Measurements from ENCODE around the gene EXD3.
"Not testable (repeated sequence)": the region's sequence is repeated elsewhere in the genome, so short reads cannot be mapped to it uniquely, and the experiment has no call there.

The EXD3 gene

DNA sequence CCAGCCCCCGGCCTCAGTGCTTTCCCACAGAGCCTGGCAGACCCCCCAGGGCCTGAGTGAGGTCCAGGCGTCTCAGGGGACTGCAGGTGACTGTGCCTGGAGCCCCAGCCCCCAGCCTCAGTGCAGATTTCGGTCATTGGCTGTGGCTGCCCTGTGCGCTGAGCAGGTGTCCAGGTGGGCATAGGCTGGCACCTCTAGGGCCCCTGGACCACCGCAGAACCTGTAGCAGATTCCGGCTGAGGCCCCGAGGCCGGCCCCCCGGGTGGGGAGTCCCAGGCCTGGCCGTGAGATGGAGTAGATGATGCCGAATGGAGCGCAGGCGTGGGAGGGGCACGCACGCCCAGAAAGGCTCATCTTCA lies 12.1 kb downstream of the EXD3 start:
- Mint-ChIP-seq H3K4me1 (ENCODE audit: low read depth in 2 of 2) (peaks cover 9 to 12% of the 10 kb centered on the region in 2 donors), H3K27me3 (peaks cover 0 to 5% of the 10 kb centered on the region in 2 donors), H3K27ac (peak overlapping the region in 1 of 2 donors; percentile 67), H3K36me3 (ENCODE audit: insufficient read depth) (no peaks in the 10 kb centered on the region), H3K4me3 (peak overlapping the region in 1 of 2 donors; percentile 53), H3K9me3 (no peaks in the 10 kb centered on the region)
- no peak for DNase-seq
- no peak for ATAC-seq (replicated peaks)

DNA sequence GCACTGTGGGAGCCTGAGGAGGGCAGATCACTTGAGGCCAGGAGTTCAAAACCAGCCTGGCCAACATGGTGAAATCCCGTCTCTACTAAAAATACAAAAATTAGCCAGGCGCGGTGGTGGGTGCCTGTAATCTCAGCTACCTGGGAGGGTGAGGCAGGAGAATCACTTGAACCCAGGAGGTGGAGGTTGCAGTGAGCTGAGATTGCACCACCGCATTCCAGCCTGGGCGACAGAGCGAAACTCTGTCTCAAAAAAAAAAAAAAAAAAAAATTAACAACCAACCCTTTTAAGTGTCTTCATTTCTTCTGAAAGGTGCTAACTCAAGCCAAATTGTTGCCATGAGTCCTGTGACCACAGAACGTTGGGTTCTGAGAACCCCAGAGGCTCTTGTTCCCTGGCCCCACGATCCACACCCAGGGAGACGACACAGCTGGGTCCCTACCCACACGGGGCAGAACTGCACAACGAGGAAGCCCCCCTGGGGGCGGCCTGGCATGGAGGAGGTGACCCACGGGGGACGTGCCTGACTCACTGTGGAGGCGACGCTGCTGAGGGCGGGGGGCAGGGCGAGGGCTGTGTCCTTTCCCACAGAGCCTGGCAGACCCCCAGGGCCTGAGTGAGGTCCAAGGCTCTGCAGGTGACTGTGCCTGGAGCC lies 12.6 kb downstream of the EXD3 start:
- H3K36me3 Mint-ChIP-seq (ENCODE audit: insufficient read depth); DNase-seq; ATAC-seq (replicated peaks); H3K9me3 Mint-ChIP-seq; H3K27me3 Mint-ChIP-seq: not testable (repeated sequence)
- H3K27ac Mint-ChIP-seq, result peak overlapping the region in 1 of 2 donors; percentile 67
- peak overlapping the region; percentile 27 to 59 for H3K4me3 Mint-ChIP-seq
- H3K4me1 Mint-ChIP-seq (ENCODE audit: low read depth in 2 of 2), result peaks cover 9 to 15% of the 10 kb centered on the region in 2 donors

DNA sequence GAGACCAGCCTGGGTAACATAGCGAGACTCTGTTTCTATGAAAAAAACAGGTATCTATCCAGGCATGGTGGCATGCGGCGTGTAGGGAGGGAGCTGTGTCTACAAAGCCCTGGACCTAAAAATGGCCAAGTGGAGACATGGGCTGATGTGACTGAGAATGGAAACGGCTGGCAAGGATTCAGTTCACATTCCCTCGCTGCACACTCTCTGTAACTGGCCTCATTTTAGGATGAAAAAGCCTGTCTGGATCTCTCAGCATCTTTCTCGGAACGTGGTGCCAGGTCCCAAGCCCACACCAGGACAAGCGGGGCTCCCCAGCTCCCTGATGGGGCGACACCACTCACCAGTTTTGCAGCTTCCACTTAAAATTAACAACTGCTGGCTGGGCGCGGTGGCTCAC lies 13.4 kb downstream of the EXD3 start:
- DNase-seq (no peak), ATAC-seq (replicated peaks) (no peak)
- Mint-ChIP-seq H3K27ac (no peak overlapping the region), H3K4me1 (ENCODE audit: low read depth in 2 of 2) (peaks cover 9 to 15% of the 10 kb centered on the region in 2 donors), H3K9me3 (no peaks in the 10 kb centered on the region), H3K36me3 (ENCODE audit: insufficient read depth) (no peaks in the 10 kb centered on the region), H3K4me3 (peak overlapping the region in 1 of 2 donors; percentile 27), H3K27me3 (peaks cover 0 to 9% of the 10 kb centered on the region in 2 donors)

DNA sequence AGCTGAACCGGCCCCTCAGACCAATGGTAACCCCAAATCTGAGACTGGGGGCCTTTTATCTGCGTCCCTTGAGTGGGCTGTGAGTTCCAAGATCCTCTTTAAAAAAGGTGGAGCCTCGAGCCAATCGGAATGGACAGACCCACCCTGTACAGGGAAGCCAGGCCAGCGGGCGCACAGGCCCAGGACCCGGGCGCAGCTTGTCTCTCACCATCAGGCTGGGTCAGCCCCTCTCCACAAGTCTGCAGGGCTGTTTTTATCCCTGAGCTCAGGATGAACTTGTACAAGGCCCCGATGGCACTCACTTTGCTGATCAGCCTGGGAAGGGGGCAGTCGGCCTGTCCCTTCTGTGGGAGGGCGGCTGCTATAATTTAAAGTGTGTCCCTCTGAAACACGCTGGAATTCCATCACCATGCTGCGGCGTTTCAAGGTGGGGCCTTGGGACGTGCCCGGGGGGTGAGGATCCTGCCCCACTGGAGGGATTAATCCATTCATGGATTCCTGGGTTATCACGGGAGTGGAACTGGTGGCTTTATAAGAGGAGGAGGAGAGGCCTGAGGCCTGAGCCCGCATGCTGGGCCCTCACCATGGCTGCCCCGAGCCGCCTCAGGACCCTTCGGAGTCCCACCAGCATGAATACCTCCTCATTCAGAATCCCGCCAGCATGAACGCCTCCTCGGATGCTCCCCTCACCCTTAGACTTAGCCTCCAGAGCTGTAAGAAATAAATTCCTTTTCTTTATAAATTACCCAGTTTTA lies 14.1 kb downstream of the EXD3 start:
- ATAC-seq (replicated peaks) (no peak), DNase-seq (no peak)
- no peaks in the 10 kb centered on the region for H3K9me3 Mint-ChIP-seq
- H3K36me3 Mint-ChIP-seq (ENCODE audit: insufficient read depth), result peaks cover 3% of the 10 kb centered on the region
- H3K27ac Mint-ChIP-seq, result no peak overlapping the region
- H3K4me3 Mint-ChIP-seq, result no peak overlapping the region
- H3K27me3 Mint-ChIP-seq, result peaks cover 0 to 9% of the 10 kb centered on the region in 2 donors
- H3K4me1 Mint-ChIP-seq (ENCODE audit: low read depth in 2 of 2), result peaks cover 4 to 15% of the 10 kb centered on the region in 2 donors

DNA sequence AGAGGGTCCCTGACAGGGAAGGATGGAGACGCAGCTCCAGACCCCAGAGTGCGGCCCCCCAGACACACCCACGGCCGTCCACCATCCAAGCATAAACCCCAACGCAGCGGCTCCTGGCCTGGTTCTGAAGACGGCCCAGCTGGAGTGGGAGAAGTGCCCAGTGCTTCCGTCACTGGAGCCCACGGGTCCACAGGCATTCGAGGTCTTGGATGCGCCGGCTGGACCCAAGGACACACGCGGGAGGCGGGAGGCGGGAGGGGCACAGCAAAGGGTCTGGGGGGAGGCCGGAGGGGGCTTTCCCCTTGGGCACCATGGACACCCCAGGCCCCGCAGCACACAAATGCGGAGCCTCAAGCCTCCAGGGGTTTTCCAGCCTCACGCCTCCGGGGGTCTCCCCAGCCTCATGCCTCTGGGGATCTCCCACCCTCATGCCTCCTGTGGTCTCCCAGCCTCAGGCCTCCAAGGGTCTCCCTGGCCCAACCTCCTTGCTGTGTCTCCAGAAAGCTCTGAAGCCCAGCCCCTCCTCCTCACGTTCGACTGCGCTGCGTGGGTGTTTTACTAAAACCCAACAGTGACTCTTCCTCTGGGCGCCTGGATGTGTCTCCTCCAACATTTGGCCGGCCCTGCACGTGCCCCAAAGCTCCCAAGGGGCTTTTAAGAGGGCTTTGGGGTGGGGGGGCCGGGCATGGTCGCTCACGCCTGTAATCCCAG lies 15.2 kb downstream of the EXD3 start:
- H3K27ac Mint-ChIP-seq, result no peak overlapping the region

DNA sequence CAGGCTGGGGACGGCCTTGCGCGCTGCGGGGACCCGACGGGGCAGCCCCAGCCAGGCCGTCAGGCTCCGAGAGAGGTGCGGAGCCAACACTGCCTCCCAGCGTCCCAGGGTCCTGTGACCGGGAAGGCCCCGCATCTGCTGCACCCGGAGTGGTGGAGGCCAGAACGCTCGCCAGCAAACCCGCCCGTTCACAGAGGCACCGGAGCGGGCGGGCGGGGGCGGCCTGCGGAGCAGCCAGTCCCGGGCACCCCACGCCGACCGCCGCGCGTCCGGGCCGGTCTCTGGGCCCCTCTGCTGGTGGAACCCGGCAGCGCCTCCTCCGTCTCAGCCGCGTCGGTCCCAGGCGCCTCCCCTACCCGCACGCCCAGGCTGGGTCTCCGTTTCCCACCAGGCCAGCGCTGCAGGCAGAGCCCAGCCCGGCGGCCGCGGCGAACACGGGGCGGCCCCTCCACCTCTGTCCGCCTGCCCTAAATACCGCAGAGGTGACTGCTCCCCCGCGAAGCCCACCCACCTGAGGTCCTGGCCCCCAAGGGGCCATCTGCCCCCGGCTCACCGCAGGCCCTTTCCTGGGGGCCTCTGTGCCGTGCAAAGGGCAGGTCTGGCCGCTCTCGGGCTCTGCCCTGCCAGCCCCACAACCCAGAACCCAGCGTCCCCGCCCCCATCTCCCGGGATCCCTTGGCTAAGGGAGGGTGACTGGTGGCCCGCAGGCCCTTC lies 15.9 kb downstream of the EXD3 start:
- peak; percentile 55 to 58 (median 55) for DNase-seq

More for the DNA sequence above, 15.2 kb downstream of the EXD3 start:
- Mint-ChIP-seq H3K4me1 (ENCODE audit: low read depth in 2 of 2) (peaks cover 4 to 9% of the 10 kb centered on the region in 2 donors), H3K27me3 (peaks cover 0 to 9% of the 10 kb centered on the region in 2 donors), H3K4me3 (peak overlapping the region; percentile 6 to 58), H3K36me3 (ENCODE audit: insufficient read depth) (peaks cover 3% of the 10 kb centered on the region), H3K9me3 (no peaks in the 10 kb centered on the region)
- DNase-seq, result no peak
- no peak for ATAC-seq (replicated peaks)

DNA sequence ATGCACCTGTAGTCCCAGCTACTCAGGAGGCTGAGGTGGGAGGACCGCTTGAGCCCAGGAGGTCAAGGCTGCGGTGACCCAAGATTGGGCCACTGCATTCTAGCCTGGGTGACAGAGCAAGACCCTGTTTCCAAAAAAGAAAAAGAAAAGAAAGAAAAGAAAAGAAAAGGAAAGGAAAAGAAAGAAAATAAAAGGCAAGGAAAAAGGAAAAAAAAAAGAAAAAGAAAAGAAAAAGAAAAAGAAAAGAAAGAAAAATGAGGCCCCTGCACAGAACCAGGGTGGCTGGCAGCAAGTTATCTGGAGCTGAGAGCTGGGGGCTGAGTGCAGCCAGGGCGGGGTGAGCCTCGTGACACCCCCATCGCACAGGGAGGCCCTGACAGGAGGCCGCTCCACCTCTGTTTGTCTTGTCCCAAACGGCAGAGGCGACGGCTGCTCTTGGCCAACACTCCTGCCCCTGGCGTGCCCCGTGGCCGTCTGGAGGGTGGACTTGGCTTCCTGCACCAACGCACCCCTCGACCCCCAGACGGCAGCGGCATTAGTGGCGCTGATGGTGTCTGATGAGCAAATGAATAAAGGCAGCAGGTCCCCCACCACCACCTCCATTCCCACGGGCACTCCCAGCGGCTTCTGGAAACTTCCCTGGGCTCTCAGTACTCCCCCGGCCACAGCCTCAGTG lies 16.7 kb downstream of the EXD3 start:
- no peak for DNase-seq
- ATAC-seq (replicated peaks), result no peak
- peak overlapping the region; percentile 68 to 74 for H3K4me3 Mint-ChIP-seq
- peaks cover 3% of the 10 kb centered on the region for H3K36me3 Mint-ChIP-seq (ENCODE audit: insufficient read depth)
- peaks cover 3 to 10% of the 10 kb centered on the region in 2 donors for H3K4me1 Mint-ChIP-seq (ENCODE audit: low read depth in 2 of 2)
- H3K27ac Mint-ChIP-seq, result no peak overlapping the region
- H3K9me3 Mint-ChIP-seq, result no peaks in the 10 kb centered on the region
- peaks cover 0 to 9% of the 10 kb centered on the region in 2 donors for H3K27me3 Mint-ChIP-seq

More for the DNA sequence above, 15.9 kb downstream of the EXD3 start:
- H3K27ac Mint-ChIP-seq, result no peak overlapping the region
- H3K4me1 Mint-ChIP-seq (ENCODE audit: low read depth in 2 of 2), result peaks cover 3 to 11% of the 10 kb centered on the region in 2 donors
- H3K9me3 Mint-ChIP-seq, result no peaks in the 10 kb centered on the region
- H3K4me3 Mint-ChIP-seq, result peak overlapping the region; percentile 6 to 21
- peaks cover 0 to 9% of the 10 kb centered on the region in 2 donors for H3K27me3 Mint-ChIP-seq
- peak; percentile 89 for ATAC-seq (replicated peaks)
- peaks cover 3% of the 10 kb centered on the region for H3K36me3 Mint-ChIP-seq (ENCODE audit: insufficient read depth)

DNA sequence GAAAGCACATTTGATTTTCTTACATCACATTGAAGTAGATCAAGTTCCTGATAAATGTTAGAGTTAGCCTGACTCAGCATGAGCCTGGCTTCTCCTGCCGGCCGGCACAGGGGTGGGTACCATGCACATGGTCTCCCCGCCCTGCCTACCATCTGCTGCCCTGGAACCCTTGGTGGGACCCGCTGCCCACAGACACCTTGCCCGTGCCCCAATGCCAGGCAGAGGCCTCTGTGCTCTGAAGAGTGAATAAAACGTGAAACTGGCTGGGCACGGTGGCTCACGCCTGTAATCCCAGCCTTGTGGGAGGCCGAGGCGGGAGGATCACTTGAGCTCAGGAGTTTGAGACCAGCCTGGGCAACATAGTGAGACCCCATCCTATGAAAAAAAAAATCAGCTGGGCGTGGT lies 17.3 kb downstream of the EXD3 start:
- Mint-ChIP-seq H3K4me3 (peak overlapping the region; percentile 68 to 74), H3K9me3 (no peaks in the 10 kb centered on the region), H3K36me3 (ENCODE audit: insufficient read depth) (peaks cover 3% of the 10 kb centered on the region), H3K27ac (no peak overlapping the region), H3K27me3 (peaks cover 0 to 9% of the 10 kb centered on the region in 2 donors), H3K4me1 (ENCODE audit: low read depth in 2 of 2) (peaks cover 3 to 10% of the 10 kb centered on the region in 2 donors)
- ATAC-seq (replicated peaks) (no peak), DNase-seq (no peak)

DNA sequence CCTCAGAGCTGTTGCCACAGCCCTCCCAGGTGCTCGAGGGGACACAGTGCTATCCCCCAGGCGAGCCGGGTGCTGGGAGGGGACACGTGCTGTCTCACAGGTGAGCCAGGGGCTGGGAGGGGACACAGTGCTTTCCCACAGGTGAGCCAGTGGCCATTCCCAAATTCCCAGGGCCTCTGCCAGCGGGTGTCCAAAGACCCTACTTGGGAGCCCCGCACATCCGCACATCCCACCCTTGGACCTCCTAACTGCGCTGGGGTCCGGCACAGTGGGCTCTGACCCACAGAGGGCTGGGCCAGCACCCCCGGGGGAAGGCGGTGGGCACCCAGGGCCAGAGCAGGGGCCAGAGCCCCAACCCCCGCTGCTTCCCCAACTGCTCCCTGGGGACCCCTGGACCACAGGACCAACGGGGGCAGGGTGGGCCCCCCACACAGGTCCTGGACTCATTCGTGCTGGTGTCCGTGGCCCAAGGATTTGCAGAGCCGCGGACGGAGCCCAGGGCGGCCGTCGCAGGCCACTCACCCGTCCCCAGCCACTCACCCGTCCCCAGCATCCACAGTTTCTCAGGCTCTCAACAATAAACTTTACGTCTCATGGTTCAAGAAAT lies 17.9 kb downstream of the EXD3 start:
- Mint-ChIP-seq H3K4me3 (no peak overlapping the region), H3K36me3 (ENCODE audit: insufficient read depth) (peaks cover 5% of the 10 kb centered on the region), H3K27ac (no peak overlapping the region), H3K27me3 (peaks cover 0 to 9% of the 10 kb centered on the region in 2 donors), H3K9me3 (no peaks in the 10 kb centered on the region), H3K4me1 (ENCODE audit: low read depth in 2 of 2) (peaks cover 3 to 8% of the 10 kb centered on the region in 2 donors)
- ATAC-seq (replicated peaks) (no peak), DNase-seq (no peak)

DNA sequence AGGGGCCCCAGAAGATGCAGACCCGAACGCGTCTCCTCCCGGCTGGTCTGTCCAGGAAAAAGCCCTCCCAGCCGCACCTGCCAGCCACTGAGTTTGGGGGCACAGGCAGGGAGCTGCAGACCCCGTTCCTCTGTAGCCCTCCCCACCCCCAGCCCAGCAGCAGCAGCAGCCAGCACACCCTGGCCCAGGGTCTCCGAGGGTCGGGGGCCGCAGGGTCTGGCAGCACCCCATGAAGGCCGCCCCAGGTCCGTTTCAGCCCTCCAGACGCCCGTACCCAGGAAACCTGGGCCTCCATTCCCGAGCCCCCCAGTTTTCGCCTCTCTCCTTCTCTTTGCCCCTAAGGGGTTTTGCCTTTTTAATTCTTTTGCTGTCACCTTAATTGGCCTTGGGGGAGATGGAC lies 19.7 kb downstream of the EXD3 start:
- Mint-ChIP-seq H3K27me3 (peaks cover 0 to 9% of the 10 kb centered on the region in 2 donors), H3K4me3 (no peak overlapping the region), H3K4me1 (ENCODE audit: low read depth in 2 of 2) (peaks cover 8 to 9% of the 10 kb centered on the region in 2 donors)

DNA sequence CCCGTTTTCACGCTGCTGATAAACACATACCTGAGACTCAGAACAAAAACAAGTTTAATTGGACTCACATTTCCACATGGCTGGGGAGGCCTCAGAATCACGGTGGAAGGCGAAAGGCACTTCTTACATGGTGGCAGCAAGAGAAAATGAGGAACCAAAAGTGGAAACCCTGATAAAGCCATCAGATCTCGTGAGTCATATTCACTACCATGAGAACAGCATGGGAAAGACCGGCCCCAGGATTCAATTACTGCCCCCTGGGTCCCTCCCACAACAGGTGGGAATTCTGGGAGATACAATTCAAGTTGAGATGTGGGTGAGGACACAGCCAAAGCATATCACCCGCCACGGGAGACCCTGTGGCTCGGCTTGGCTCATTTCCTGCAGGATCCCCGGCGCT lies 20.2 kb downstream of the EXD3 start:
- Mint-ChIP-seq H3K4me3 (no peak overlapping the region), H3K27me3 (peaks cover 0 to 9% of the 10 kb centered on the region in 2 donors), H3K27ac (peak overlapping the region; percentile 26 to 33), H3K4me1 (ENCODE audit: low read depth in 2 of 2) (peaks cover 9 to 10% of the 10 kb centered on the region in 2 donors), H3K9me3 (no peaks in the 10 kb centered on the region), H3K36me3 (ENCODE audit: insufficient read depth) (peaks cover 7% of the 10 kb centered on the region)
- DNase-seq (no peak), ATAC-seq (replicated peaks) (no peak)

More for the DNA sequence above, 19.7 kb downstream of the EXD3 start:
- Mint-ChIP-seq H3K27ac (peak overlapping the region in 1 of 2 donors; percentile 26), H3K9me3 (no peaks in the 10 kb centered on the region), H3K36me3 (ENCODE audit: insufficient read depth) (peaks cover 7% of the 10 kb centered on the region)
- ATAC-seq (replicated peaks), result no peak
- DNase-seq, result no peak

All from effector memory CD8-positive, alpha-beta T cell (primary cell).